ENCODE results near the gene LASP1NB.

GRCh38 chr17:38919316-38920078 is 5.9 kb upstream of the LASP1NB start:
- TF ChIP-seq MAX (IDR thresholded peaks at IDR 0.05; ENCODE audit: insufficient read depth, insufficient read length): no peak
- no peak for TF ChIP-seq POLR2AphosphoS5 (IDR thresholded peaks at IDR 0.05; ENCODE audit: insufficient read depth, low read depth, low read length)
- no peak for TF ChIP-seq CTCF (IDR thresholded peaks at IDR 0.05; ENCODE audit: extremely low read depth in 1 of 2, insufficient read depth in 1 of 2, low read depth in 1 of 2, low read length in 2 of 2)
- no peak for TF ChIP-seq POLR2A (IDR thresholded peaks at IDR 0.05; ENCODE audit: low read depth, low read length)
- TF ChIP-seq MYC (IDR thresholded peaks at IDR 0.05; ENCODE audit: low read depth, low read length): no peak
- no peak for TF ChIP-seq EZH2 (IDR thresholded peaks at IDR 0.05; ENCODE audit: borderline replicate concordance, low read depth, low read length, severe bottlenecking)
- TF ChIP-seq JUN (IDR thresholded peaks at IDR 0.05; ENCODE audit: borderline replicate concordance, insufficient read depth, insufficient read length, low read depth): no peak
- no peak for TF ChIP-seq GATA2 (IDR thresholded peaks at IDR 0.05; ENCODE audit: insufficient read depth, insufficient read length, low read depth, low read length)

All from endothelial cell of umbilical vein (primary cell).